Measurements from ENCODE around the gene L1TD1.

Gene L1TD1

GRCh38 chr1:62175568-62176179, 19.0 kb upstream of the L1TD1 start:
- CTCF ChIA-PET: interaction anchor here (0.6 to 2.5 kb wide), 49 partner anchors 9 to 689 kb away, joined by 3 to 84 read pairs (median 4); partner anchors contain the start of genes KANK4 and USP1
- Histone ChIP-seq H3K36me3 (ENCODE audit: control insufficient read depth in 2 of 2, insufficient read depth in 1 of 2, low read length in 2 of 2) (no peaks in the 10 kb centered on the region), H3K9me3 (ENCODE audit: control insufficient read depth, insufficient read depth, low read depth, low read length) (no peaks in the 10 kb centered on the region), H3K27ac (ENCODE audit: extremely low read depth, low read depth, low read length) (no peak overlapping the region), H3K4me3 (ENCODE audit: low read depth, low read length) (no peak overlapping the region), H3K4me1 (ENCODE audit: control insufficient read depth, insufficient read depth, low read length) (no peaks in the 10 kb centered on the region)
- POLR2A ChIA-PET: interaction anchor here (1.0 kb wide), 1 partner anchor 261 kb away, joined by 3 read pairs; no protein-coding TSS in a partner anchor
- no peak for TF ChIP-seq AEBP2 (tag by site-specific recombination; IDR thresholded peaks at IDR 0.05; ENCODE audit: borderline replicate concordance)
- TF ChIP-seq ZNF37A (tag by site-specific recombination; IDR thresholded peaks at IDR 0.05): no peak
- peak; percentile 57; the same call in 1 of the 2 replicates for TF ChIP-seq CTCF (tag by site-specific recombination; IDR thresholded peaks at IDR 0.05)
- TF ChIP-seq ZNF174 (tag by site-specific recombination; IDR thresholded peaks at IDR 0.05): no peak
- no peak for TF ChIP-seq ZFP69B (tag by site-specific recombination; IDR thresholded peaks at IDR 0.05)
- TF ChIP-seq ZSCAN30 (tag by site-specific recombination; IDR thresholded peaks at IDR 0.05): 0 out of 2 replicates have a peak, but pooled peaks have one; percentile 16
- TF ChIP-seq MZF1 (tag by site-specific recombination; IDR thresholded peaks at IDR 0.05; ENCODE audit: borderline replicate concordance): no peak
- TF ChIP-seq ZNF274 (IDR thresholded peaks at IDR 0.05; ENCODE audit: low read length): no peak
- no peak for TF ChIP-seq ZNF274 (tag by site-specific recombination; IDR thresholded peaks at IDR 0.05; ENCODE audit: borderline replicate concordance)
- TF ChIP-seq ZNF341 (tag by site-specific recombination; IDR thresholded peaks at IDR 0.05; ENCODE audit: low read depth): no peak
- no peak for TF ChIP-seq GLIS2 (tag by site-specific recombination; IDR thresholded peaks at IDR 0.05)
- TF ChIP-seq ZNF24 (tag by site-specific recombination; IDR thresholded peaks at IDR 0.05): no peak
- TF ChIP-seq ZNF768 (tag by site-specific recombination; IDR thresholded peaks at IDR 0.05): no peak
- no peak for TF ChIP-seq BCL6B (tag by site-specific recombination; IDR thresholded peaks at IDR 0.05)
- no peak for TF ChIP-seq IKZF3 (tag by site-specific recombination; IDR thresholded peaks at IDR 0.05)
- TF ChIP-seq ZNF626 (tag by site-specific recombination; IDR thresholded peaks at IDR 0.05): no peak
- no peak for TF ChIP-seq FEZF1 (tag by site-specific recombination; IDR thresholded peaks at IDR 0.05)
- TF ChIP-seq ZXDB (tag by site-specific recombination; IDR thresholded peaks at IDR 0.05): no peak
- TF ChIP-seq SCRT2 (tag by site-specific recombination; IDR thresholded peaks at IDR 0.05): peak; percentile 32; the same call in 1 of the 2 replicates
- peak; percentile 91 for TF ChIP-seq ZNF654 (tag by site-specific recombination; IDR thresholded peaks at IDR 0.05; ENCODE audit: low read depth)
- TF ChIP-seq ZBTB20 (tag by site-specific recombination; IDR thresholded peaks at IDR 0.05): no peak
- no peak for TF ChIP-seq ZNF621 (tag by site-specific recombination; IDR thresholded peaks at IDR 0.05)
- TF ChIP-seq ZNF280D (tag by site-specific recombination; IDR thresholded peaks at IDR 0.05): no peak
- no peak for TF ChIP-seq ZNF555 (tag by site-specific recombination; conservative IDR thresholded peaks at IDR 0.05)
- TF ChIP-seq ZNF549 (tag by site-specific recombination; IDR thresholded peaks at IDR 0.05): no peak
- no peak for TF ChIP-seq ZNF701 (tag by site-specific recombination; IDR thresholded peaks at IDR 0.05)
